Activated T-helper 2 cell treated with anti-CD3 and anti-CD28 coated beads, Interferon-gamma antibody, Interleukin-2, Interleukin-4, amounts not matched to agents 10 μg/mL and 5 μg/mL and 100 μg/mL, durations not matched to agents 14 hours and 24 hours and 36 hours (primary cell): ENCODE measurements around the gene THRSP. TPM values are rescaled to one million over a fixed set of nuclear protein-coding genes. Genes with fewer than 3 reads are reported as not detected.
"Not testable (repeated sequence)": the region's sequence is repeated elsewhere in the genome, so short reads cannot be mapped to it uniquely, and the experiment has no call there.

Experiments
- DNase-seq: peaks from one replicate; pipeline ENCODE4 v3.0.0; 2021; ENCODE audit warnings: low spot score
- H3K27ac Mint-ChIP-seq: one replicate; pipeline ENCODE4 v1.8.0; 2021; ENCODE audit warnings: mixed read lengths
- H3K27me3 Mint-ChIP-seq: one replicate; pipeline ENCODE4 v1.8.0; 2021; ENCODE audit warnings: low read depth, mixed read lengths
- H3K36me3 Mint-ChIP-seq: one replicate; pipeline ENCODE4 v1.8.0; 2021; ENCODE audit warnings: low read depth, mixed read lengths
- H3K4me1 Mint-ChIP-seq: one replicate; pipeline ENCODE4 v1.8.0; 2021; ENCODE audit warnings: low read depth, mixed read lengths
- H3K4me3 Mint-ChIP-seq: one replicate; pipeline ENCODE4 v1.8.0; 2021; ENCODE audit warnings: low read depth, mild to moderate bottlenecking, moderate library complexity, mixed read lengths
- H3K9me3 Mint-ChIP-seq: one replicate; pipeline ENCODE4 v1.8.0; 2021; ENCODE audit warnings: mixed read lengths
- intact Hi-C: fragments of 100-400 bp; cut with micrococcal nuclease; formaldehyde crosslinking; loops from one replicate; pipeline ENCODE4 v1.15.1; 2023
- total RNA-seq: library from RNA; stranded (reverse); gene quantifications from 2 replicates; pipeline ENCODE4 v1.2.3, GENCODE V29; 2022

Gene THRSP
- total RNA-seq, 1 donor from 2014 or later: not detected

DNA sequence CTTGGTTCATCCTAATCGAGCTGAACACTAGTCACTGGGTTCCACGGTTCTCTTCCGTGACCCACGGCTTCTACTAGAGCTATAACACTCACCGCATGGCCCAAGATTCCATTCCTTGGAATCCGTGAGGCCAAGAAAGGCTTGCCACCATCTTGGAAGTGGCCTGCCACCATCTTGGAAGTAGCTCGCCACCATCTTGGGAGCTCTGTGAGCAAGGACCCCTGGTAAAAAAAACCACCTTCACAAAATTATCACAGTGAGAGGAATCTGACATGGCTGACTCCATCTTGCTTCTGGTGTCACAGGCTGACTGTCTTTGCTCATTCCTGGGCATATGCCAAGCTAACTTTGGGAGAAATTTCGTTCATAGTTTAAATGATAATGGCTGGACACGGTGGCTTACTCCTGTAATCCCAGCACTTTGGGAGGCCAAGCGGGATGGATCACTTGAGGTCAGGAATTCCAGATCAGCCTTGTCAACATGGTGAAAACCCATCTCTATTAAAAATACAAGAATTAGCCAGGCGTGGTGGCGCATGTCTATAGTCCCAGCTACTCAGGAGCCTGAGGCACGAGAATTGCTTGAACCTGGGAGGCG lies 21.7 kb upstream of the THRSP start:
- Mint-ChIP-seq H3K27me3 (no peaks in the 10 kb centered on the region), H3K27ac (no peak overlapping the region), H3K9me3 (no peaks in the 10 kb centered on the region), H3K4me3 (no peak overlapping the region), H3K4me1 (peaks cover 17% of the 10 kb centered on the region), H3K36me3 (no peaks in the 10 kb centered on the region)
- no peak for DNase-seq
- intact Hi-C loops: no loop called here

GRCh38 chr11:78044706-78045105 lies 19.0 kb upstream of the THRSP start:
- Mint-ChIP-seq H3K27ac (no peak overlapping the region), H3K36me3 (no peaks in the 10 kb centered on the region), H3K4me3 (no peak overlapping the region), H3K9me3 (no peaks in the 10 kb centered on the region), H3K4me1 (peaks cover 17% of the 10 kb centered on the region), H3K27me3 (no peaks in the 10 kb centered on the region)
- no peak for DNase-seq
- intact Hi-C loops: no loop called here

GRCh38 chr11:78045851-78046485 lies 17.7 kb upstream of the THRSP start:
- Mint-ChIP-seq H3K4me1 (peaks cover 13% of the 10 kb centered on the region), H3K36me3 (no peaks in the 10 kb centered on the region), H3K27ac (no peak overlapping the region), H3K9me3 (no peaks in the 10 kb centered on the region), H3K27me3 (no peaks in the 10 kb centered on the region), H3K4me3 (peak overlapping the region; percentile 21)
- DNase-seq: peak; percentile 61
- intact Hi-C loops: no loop called here

DNA sequence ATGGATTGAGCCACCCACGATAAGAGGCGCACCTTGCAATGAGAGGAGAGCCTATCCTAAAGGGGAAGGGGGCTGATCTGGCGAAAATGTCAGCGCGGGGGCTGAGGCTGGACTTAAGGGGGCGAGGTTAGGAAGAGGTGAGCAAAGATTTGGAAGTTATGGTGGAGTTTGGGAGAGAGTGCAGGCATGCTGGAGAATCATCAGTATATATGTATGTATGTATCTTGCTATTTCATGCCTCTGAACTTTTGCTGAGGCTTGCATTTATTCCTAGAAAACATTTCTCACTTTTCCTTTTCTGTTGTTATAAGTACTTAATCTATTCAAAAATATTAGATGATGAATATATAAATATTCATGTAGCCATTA lies 17.2 kb upstream of the THRSP start:
- Mint-ChIP-seq H3K36me3 (no peaks in the 10 kb centered on the region), H3K9me3 (no peaks in the 10 kb centered on the region), H3K4me1 (peaks cover 13% of the 10 kb centered on the region), H3K27ac (no peak overlapping the region), H3K27me3 (no peaks in the 10 kb centered on the region), H3K4me3 (no peak overlapping the region)
- intact Hi-C loops: no loop called here
- DNase-seq: no peak

GRCh38 chr11:78048561-78048960 lies 15.1 kb upstream of the THRSP start:
- no peak for DNase-seq
- Mint-ChIP-seq H3K4me1 (peaks cover 13% of the 10 kb centered on the region), H3K36me3 (no peaks in the 10 kb centered on the region), H3K4me3 (no peak overlapping the region), H3K27me3 (no peaks in the 10 kb centered on the region), H3K27ac (no peak overlapping the region), H3K9me3 (no peaks in the 10 kb centered on the region)
- intact Hi-C loops: no loop called here

- peaks cover 13% of the 10 kb centered on the region for H3K4me1 Mint-ChIP-seq
- no peak overlapping the region for H3K4me3 Mint-ChIP-seq
- H3K27ac Mint-ChIP-seq: no peak overlapping the region
- H3K9me3 Mint-ChIP-seq: no peaks in the 10 kb centered on the region
- H3K27me3 Mint-ChIP-seq: no peaks in the 10 kb centered on the region
- H3K36me3 Mint-ChIP-seq: no peaks in the 10 kb centered on the region
- no peak for DNase-seq
- intact Hi-C loops: no loop called here
These were observed 14.3 kb upstream of the THRSP start for GRCh38 chr11:78049348-78049747.

GRCh38 chr11:78050964-78051831 lies 12.5 kb upstream of the THRSP start:
- DNase-seq: no peak
- H3K27ac Mint-ChIP-seq: no peak overlapping the region
- H3K9me3 Mint-ChIP-seq: no peaks in the 10 kb centered on the region
- no peaks in the 10 kb centered on the region for H3K27me3 Mint-ChIP-seq
- no peaks in the 10 kb centered on the region for H3K36me3 Mint-ChIP-seq
- peaks cover 7% of the 10 kb centered on the region for H3K4me1 Mint-ChIP-seq
- intact Hi-C loops: no loop called here
- no peak overlapping the region for H3K4me3 Mint-ChIP-seq

GRCh38 chr11:78054971-78055370 lies 8.7 kb upstream of the THRSP start:
- intact Hi-C loops: no loop called here
- peaks cover 5% of the 10 kb centered on the region for H3K4me1 Mint-ChIP-seq
- no peak overlapping the region for H3K4me3 Mint-ChIP-seq
- DNase-seq: no peak
- no peaks in the 10 kb centered on the region for H3K9me3 Mint-ChIP-seq
- H3K27me3 Mint-ChIP-seq: no peaks in the 10 kb centered on the region
- H3K36me3 Mint-ChIP-seq: no peaks in the 10 kb centered on the region
- no peak overlapping the region for H3K27ac Mint-ChIP-seq

DNA sequence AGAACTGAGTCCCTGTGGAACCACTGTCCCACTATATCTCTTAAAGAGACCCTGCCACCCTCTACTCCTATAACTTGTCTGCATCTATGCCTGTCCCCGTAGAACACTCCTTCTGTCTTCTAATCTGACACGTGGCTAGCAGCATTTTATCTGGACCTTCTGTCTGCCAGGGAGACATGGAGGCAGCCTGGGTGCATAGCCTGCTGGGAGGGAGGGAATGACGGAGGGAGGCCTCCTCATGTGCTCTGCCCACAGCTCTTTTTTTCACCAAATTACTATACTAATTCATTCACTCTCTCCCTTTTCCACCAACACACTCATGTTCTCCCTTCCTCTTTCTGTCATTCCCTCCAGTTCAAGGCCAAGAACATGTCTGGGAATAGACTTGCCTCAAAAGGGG lies 7.6 kb upstream of the THRSP start:
- no peaks in the 10 kb centered on the region for H3K27me3 Mint-ChIP-seq
- H3K4me3 Mint-ChIP-seq: no peak overlapping the region
- H3K9me3 Mint-ChIP-seq: no peaks in the 10 kb centered on the region
- no peaks in the 10 kb centered on the region for H3K36me3 Mint-ChIP-seq
- no peak overlapping the region for H3K27ac Mint-ChIP-seq
- intact Hi-C loops: no loop called here
- DNase-seq: no peak
- no peaks in the 10 kb centered on the region for H3K4me1 Mint-ChIP-seq

DNA sequence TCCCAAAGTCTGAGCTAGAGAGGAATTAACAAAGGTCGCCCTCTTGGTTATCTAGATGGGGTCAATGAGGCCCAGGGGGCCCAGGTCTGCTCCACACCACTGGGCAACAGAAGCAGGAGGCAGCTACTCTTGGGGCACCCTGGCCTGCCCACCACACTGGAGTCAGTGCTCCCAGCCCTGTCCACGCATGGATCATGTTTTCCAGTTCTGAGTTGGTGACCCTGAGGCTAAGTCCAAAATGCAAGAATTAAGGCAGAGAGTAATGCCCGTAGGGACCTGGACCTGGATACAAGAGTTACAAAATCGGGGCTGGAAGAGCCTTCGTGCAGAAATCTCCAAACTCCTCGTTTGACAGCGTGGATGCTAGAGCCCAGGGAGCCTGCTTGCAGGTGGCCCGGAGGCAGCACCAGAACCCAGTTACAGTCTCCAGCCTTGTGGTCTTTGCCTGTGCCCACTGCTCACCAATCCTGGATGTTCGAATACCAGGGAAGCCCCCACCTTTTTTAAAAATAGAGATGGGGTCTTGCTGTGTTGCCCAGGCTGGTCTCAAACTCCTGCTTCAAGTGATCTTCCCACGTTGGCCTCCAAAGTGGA lies 6.1 kb upstream of the THRSP start:
- Mint-ChIP-seq H3K36me3 (no peaks in the 10 kb centered on the region), H3K9me3 (no peaks in the 10 kb centered on the region), H3K4me3 (no peak overlapping the region), H3K4me1 (no peaks in the 10 kb centered on the region), H3K27ac (no peak overlapping the region), H3K27me3 (no peaks in the 10 kb centered on the region)
- intact Hi-C loops: no loop called here
- DNase-seq: no peak

GRCh38 chr11:78059749-78060328 lies 3.8 kb upstream of the THRSP start:
- intact Hi-C loops, H3K27me3 Mint-ChIP-seq, H3K36me3 Mint-ChIP-seq, H3K4me1 Mint-ChIP-seq, H3K27ac Mint-ChIP-seq, DNase-seq, H3K9me3 Mint-ChIP-seq, H3K4me3 Mint-ChIP-seq: not testable (repeated sequence)

- intact Hi-C loops: no loop called here
- no peak overlapping the region for H3K4me3 Mint-ChIP-seq
- H3K27me3 Mint-ChIP-seq: no peaks in the 10 kb centered on the region
- H3K27ac Mint-ChIP-seq: no peak overlapping the region
- H3K36me3 Mint-ChIP-seq: no peaks in the 10 kb centered on the region
- DNase-seq: no peak
- H3K9me3 Mint-ChIP-seq: no peaks in the 10 kb centered on the region
- no peaks in the 10 kb centered on the region for H3K4me1 Mint-ChIP-seq
These were observed 3.1 kb upstream of the THRSP start for GRCh38 chr11:78060533-78060932.
